ENCODE measurements around the gene FUNDC2. TPM values are rescaled to one million over a fixed set of nuclear protein-coding genes. Genes with fewer than 3 reads are reported as not detected.

FUNDC2 gene
- total RNA-seq, 1 experiment from 2014 or later: 98.1 TPM

DNA sequence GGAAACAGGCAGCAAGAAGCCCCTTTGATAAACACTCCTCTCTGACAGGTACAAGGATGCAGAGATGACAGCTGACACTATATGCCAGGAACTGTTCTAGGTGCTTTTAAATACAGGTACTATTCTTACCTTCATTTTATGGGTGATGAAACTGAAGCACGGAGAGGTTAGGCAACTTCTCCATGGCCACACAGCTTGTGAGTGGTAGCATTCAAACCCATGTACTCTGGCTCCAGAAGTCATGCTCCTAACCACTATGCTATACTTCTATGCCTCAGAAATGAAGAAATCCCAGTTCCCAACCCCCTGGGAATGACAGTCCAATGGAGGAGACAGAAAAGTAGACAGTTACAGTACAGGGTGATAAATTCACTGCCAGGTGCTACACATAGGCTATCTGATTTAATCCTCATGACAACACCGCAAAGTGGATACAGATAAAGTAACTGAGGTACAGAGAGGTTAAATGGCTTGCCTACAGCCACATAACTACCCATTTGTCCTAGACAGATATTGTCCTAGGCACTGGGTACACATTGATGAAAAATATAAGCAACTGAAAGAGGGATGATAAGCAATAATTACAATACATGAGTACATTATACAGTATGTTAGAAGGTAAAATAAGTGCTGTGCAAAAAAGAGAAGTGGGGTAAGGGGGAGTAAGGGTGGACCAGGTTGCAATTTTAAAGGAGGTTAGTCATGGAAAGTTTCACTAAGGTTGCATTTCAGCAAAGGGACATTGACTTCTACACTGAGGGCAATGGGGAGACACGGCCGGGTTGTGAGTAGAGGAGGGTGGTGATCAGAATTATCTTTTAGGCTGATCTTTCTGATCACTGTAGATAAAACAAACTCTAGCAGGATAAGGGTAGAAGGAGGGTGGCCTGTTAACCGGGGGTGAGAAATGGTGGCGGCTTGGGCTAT is 2.5 kb upstream of the FUNDC2 start:
- DNase-seq (ENCODE audit: extremely low read depth, low read depth): no peak

DNA sequence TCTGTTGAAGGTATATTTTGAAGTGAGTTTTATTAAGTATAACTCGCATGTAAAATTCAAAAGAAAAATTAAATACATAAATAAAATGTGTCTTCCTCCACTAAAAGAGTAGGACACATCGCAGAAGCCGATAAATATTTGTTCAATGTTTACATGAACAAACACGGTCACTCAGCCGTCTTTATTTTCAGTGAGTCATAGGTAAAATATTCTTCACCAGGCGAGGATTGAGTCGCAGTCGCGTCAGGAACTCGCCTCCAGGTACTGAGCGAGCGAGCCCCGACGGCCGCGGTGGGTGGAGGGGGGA is 271 bp upstream of the FUNDC2 start:
- DNase-seq (ENCODE audit: extremely low read depth, low read depth): no peak

DNA sequence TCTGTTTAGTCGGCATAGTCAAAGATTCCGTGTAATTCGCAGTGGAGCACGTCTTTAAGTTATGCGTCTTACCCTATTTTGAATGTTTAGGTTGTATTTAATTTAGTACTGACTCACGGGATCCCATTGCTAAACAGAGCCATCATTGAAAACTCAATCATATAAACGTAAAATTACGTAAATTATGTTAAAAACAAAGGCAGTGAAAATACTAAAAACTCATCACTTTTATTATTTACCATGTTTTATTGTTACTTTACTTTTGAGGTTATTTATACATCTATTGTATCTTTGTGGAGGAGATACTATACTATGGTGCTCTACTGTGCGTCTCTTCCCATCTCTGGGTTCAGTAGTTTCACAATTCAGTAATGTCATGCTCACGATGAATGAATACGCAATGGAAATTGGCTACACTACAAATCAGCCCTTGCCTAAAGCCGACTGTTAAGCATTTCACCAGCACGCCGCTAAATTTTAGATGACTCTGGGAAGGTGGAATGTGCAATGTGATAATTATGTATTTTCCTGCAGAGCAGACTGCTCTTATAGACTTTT is 944 bp downstream of the FUNDC2 start:
- peak; percentile 66 for DNase-seq (ENCODE audit: extremely low read depth, low read depth)

DNA sequence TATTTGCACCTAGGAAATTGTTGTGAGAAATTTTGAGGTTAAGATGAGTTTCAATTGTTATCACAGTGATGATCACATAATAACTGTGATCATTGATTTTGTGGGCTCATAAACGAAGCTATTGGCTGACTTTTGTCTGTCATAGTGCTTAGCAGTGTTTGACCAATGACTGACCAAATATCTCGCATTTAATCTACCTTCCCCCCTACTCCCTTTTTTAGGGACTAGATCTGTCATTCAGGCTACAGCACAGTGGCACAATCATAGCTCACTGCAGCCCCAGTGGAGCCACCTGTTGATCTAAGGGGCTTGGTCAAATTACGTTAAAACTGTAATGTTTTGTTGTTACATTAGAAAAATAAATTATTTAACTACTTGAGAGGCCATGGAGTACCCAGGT is 1.5 kb downstream of the FUNDC2 start:
- DNase-seq (ENCODE audit: extremely low read depth, low read depth): no peak

DNA sequence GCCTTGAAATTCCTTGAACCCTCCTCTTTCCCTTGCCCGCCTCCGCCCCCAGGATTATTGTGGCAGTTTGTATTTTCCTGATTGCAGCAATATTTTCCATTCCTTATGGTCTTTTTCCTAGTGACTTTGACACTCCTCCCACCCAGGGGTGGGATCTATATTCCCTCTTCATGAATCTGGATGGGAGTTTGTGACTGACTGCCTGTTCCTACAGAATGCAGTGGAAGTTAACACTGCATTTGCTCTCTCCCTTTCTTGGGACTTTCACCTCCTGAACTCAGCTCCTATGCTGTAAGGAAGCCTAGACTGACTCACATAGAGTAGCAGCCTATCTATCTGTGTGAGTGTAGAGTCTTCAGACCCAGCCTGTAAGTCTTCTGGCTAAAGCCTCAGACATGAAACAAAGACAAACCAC is 2.2 kb downstream of the FUNDC2 start:
- peak; percentile 22 for DNase-seq (ENCODE audit: extremely low read depth, low read depth)

DNA sequence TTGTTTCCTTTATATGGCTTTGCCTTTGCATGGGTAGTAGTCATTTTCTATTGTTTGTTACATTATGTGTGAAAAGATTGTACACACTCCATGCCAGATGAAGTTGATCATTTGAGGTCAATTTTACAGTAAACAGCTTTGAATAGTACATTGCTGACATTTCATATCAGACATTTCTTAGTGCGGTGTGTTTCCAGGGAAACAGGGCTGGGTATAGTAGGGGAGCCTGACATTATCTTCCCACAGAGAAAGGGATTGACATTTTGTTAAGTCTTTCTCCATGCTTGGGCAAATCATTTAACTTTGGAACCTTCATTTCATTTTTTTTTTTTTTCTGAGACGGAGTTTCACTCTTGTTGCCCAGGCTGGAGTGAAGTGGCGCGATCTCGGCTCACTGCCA is 5.0 kb downstream of the FUNDC2 start:
- no peak for DNase-seq (ENCODE audit: extremely low read depth, low read depth)

DNA sequence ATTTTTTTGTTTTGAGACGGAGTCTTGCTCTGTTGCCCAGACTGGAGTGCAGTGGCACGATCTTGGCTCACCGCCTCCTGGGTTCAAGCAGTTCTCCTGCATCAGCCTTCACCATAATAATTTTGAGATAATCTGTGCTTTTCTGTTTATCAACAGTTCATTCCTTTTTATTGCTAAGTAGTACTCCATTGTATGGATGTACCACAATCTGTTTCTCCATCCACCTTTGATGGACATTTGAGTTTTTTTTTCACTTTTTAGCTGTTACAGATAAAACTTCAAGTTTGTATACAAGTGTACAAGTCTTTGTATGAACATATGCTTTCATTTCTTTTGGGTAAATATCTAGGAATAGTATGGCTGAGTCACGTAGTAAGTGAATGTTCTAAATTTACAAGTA is 9.0 kb downstream of the FUNDC2 start:
- no peak for DNase-seq (ENCODE audit: extremely low read depth, low read depth)

DNA sequence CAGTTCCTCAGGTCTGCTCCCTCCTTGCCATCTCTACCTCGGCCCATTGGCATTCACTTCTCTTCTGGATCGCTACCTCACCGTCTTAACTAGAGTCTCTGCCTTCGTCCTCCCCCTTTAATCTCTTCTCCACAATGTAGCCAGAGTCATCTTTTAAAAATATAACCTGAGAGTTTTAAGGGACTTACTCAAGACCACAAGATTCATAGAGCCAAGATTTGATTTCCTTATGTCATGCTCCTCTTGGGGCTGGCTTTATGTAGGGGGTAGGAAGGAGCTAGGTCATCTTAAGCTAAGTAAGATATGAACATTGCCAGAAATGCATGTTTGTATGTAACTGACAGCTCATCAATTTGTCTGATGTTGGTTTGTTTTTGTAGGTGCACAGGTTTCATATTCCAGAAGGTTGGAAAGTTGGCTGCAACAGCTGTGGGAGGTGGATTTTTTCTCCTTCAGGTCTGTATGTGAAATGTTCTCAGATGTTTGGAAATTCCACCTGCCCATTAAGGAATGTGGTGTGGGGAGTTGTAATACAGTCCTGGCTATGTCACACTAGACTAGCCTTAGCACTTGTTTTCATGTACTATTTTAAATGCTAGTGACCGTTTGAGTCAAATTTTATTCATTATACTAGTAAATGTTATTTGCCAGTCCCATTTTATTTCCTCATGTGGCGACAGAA is 19.6 kb downstream of the FUNDC2 start:
- no peak for DNase-seq (ENCODE audit: extremely low read depth, low read depth)

DNA sequence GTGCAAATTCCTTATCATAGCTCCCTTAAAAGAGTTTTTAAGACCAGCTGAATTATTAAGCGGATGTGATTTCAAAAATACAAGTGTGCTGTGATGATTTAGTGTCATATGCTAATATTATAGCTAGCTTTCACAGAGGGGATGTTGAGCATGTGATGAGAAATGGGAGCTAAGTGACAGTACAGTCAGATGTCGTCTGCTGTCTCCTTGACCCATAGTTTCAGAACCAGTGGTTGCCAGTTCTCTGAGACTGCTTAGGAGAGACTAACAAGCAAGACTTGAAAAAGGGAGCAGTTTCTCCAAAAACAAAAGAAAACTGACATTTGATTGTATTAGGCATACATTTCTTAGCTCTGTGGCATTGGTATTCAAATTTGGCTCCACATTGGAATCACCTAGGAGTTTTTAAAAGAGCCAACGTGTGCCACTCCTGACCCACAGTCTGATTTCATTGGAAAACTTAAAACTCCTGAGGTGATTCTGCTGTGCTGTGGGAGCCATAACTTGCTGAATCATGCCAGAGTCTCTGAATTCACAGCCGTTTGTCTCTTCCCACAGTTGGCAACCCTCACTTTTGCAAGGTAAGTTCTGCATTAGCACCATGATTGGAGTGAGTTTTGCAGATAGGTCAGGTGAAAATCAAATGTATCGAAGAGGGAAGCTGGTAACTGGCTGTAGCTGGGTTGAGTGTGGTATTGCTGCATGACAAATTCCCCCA is 20.3 kb downstream of the FUNDC2 start:
- no peak for DNase-seq (ENCODE audit: extremely low read depth, low read depth)

DNA sequence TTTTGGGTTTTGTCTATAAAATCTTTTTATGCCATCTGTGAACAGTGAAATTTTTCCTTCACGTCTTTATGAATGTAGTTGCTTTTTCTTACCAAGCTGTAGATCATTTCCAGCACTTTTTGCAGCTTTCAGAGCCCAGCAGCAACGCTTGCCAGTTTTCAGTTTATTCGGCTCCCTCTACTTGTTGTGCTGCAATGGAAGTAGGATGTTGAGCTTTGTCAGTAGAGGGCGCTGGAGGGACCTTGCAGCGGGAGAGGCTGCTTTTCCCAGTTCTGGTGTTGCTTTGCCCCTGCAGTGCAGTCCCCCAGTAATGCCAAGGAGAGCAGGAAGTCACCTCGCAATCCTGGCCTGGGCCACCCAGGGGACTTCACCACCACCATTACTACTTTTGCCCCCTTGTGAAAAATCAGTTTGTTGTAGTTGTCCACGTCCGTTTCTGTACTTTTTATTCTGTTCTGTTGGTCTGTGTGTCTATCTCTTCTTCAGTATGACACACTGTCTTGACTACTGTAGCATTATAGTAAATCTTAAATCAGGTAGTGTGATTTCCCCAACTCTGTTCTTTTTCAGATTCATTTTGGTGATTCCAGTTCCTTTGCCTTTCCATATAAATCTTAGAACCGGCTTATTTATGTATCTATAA is 22.5 kb downstream of the FUNDC2 start:
- peak; percentile 51 for DNase-seq (ENCODE audit: extremely low read depth, low read depth)

DNA sequence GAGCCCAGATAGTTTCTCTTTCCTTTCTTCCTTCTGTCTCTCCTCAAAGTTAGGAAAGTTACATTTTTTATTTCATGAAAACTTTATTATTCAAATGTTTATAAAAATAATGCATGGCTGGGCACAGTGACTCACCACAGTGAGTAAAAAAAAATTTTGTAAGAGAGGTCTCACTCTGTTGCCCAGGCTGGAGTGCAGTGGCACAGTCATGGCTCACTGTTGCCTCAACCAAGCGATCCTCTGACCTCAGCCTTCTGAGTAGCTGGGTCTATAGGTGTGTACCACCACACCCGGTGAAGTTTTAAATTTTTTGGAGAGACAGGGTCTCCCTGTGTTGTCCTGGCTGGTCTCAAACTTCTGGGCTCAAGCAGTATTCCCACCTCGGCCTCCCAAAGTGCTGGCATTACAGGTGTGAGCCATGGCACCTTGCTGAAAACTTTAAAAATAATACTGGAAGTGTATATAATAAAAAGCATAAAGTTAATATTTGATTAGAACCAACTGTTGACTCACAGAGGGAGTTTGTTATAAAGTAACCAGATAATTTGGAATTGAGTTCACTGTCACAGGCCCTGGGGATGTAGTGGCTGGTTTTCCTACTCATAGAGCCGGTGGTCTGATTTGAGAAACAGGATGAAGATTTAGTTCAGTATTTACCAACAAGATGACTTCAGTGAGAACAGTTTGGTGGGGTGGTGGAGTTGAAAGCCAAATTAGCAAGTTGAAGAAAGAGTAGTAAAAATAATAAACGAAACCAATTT is 26.3 kb downstream of the FUNDC2 start:
- no peak for DNase-seq (ENCODE audit: extremely low read depth, low read depth)

DNA sequence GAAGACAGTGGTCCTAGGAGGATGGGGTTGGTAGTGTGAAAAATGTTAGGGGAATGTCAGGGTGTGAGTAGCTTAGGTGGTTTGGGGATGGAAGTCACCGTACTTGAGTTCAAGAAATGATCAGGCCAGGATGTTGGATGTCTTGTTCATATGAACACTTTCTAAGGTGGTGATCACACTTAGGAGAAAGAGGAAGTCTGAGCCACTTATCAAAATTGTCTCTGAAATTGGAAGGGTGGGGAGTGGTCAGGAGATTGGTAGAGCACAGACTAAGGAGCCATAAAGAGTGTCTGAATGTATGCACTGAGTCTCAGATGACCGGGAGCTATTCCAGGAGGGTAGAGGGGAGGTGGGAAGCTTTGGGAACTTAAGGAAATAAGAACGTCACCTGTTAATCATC is 27.0 kb downstream of the FUNDC2 start:
- DNase-seq (ENCODE audit: extremely low read depth, low read depth): no peak

DNA sequence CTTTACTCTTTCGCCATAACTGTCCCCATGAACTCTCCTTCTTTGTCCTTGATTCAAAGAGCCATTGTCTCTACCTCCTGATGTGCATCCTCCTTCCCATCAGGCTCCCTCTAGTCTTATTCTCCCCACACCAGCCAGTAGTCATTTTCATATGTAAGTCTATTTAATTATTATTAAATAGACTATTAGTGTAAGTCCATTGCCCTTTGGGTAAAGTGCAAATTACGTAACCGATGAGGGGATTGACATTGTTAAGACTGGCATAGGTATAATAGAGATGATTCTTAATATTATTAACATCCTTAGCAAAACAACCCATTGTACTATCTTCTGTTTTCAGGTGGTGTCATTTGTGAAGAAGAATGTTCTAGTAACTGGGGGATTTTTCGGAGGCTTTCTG is 27.6 kb downstream of the FUNDC2 start:
- no peak for DNase-seq (ENCODE audit: extremely low read depth, low read depth)

DNA sequence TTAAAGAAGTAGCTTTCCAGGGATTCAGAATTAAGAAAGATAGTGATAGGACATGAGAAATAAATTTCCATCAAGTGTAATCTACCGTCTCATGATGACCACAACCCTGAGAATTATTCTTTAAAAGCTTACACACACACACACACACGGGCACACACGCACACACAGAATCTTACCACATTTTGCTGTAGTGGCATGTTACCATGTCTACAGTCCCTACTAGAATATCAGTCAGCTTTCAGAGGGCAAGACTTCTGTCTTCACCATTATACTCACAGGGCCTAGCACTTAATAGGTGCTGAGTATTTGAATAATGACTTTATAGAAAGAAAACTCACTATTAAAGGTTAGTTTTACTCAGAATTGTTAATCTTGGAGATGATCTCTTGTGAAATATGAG is 28.9 kb downstream of the FUNDC2 start:
- no peak for DNase-seq (ENCODE audit: extremely low read depth, low read depth)

DNA sequence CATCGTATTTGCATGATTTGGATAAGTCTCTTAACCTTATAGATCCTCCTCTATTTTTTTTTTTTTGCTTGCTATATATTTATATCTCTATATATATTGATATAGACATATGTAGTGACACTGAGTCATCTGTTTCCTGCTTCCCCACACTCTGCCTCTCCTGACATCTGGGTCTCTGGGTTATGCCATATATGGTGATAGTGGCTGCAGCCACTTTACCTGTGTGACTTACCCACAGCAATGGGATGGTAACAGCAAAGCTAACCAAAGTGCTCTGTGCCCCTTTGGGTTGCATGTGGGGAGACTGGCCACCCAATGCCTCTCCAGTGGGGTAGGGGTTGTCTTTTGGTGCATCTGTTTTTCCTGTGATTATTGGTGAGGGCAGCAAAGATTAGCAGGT is 29.8 kb downstream of the FUNDC2 start:
- DNase-seq (ENCODE audit: extremely low read depth, low read depth): no peak

DNA sequence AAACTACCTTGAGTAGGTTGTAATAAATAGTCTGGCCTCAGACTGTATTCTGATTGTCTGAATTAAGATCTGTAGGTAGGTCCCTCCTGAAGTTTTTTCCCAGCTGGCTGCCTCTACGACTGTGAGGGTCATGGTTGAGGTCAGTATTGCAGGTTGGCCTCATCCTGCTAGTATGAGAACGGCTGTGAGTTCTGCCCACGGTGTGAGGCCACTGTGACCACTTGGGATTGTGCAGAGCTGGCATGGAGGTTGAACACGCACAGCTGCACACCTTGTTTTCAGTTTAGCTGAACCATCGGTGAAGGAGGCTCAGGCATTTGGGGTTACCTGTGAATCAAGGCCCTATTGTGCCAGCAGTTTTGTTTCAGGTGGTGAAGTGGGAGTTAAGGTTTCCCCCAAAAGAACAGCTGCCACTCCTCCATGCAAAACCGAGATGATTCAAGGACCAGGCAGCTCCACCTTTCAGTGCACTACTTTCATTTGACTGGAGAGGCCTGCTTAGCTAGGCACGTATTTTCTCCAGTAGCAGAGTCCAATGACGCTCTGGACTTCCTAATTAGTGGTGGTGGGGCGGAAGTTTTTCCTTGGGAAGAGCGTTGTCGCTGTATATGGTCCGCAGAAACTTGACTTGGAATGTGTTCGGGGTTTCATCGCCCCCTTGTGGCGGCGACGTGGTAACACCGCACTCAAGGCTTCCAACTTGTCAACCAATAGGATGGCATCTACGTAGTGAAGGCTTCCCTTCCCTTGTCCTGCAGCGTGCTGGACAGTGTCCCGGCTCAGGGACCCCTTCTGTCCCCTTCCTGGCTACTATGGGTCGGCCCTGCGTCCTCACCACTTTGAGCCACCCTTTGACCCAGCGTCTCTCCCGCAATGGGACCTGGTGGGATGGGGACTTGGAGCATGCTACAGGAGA is 30.5 kb downstream of the FUNDC2 start:
- peak; percentile 70 for DNase-seq (ENCODE audit: extremely low read depth, low read depth)

DNA sequence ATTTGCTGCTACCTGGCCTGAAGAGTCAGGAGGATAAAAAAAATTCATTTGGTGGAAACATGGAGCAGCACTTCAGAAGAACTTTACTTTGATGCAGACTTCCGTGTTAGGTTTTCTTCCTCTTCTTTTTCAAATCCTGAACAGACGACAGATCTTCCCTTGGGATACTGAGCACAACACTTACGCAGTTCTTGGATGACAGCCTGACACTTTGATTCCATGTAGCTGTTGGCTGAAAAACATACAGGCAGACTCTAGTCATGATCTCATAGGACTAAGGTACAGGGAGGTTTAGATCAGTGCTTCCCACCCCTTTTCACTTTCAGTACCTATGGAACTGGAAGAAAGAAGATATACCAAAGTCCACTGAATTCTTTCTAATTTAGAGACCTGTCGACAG is 35.1 kb downstream of the FUNDC2 start:
- no peak for DNase-seq (ENCODE audit: extremely low read depth, low read depth)

DNA sequence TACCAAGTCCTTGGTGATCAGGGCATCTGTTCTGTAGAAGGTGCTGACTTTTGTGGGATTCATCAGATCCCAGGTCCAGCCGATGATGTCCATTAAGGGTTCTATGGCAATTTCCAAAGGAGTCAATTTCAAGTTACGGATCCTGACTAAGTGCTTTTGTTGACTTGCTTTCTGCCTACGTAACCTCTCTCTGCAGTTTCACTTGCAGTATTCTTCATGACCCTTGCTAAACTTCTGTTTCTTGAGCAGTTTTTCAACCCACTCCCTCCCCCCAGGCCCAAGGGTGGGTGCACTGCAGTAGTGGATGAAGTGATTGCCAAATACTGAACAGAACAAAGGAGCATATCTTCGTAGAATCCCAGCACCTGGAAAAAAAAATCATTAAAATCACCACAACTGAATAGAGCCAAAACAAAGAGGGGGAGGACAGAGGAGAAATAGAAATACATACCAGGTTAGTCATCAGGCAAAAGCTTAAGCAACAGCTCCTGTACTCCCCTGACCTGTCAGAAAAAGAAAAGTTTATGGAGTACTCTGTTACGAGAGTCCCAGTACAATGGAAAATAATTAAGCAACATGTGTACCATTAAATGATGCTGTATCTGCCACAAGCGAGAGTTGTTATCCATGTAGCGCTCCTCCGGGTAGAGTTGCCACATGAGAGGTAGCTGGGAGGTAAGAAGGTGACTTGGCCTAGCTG is 38.5 kb downstream of the FUNDC2 start:
- DNase-seq (ENCODE audit: extremely low read depth, low read depth): no peak
